HFF-Myc (cell line): ENCODE results near the gene TAF8.
A peak's percentile ranks its signal among the peaks of the same experiment; 100 is the strongest.

Source experiments
- DNase-seq: peaks from one replicate; pipeline ENCODE4 v3.0.0-alpha.2; 2011; ENCODE audit warnings: low read depth; ENCODE audit errors: extremely low read depth
- H3K4me3 ChIP-seq: replicated peaks from 2 replicates; pipeline ENCODE4 v1.5.1; 2011; ENCODE audit warnings: low read depth, mild to moderate bottlenecking, control low read depth, low read length
- TF ChIP-seq, protein P1 (sequence below): IDR thresholded peaks from 2 replicates; pipeline ENCODE4 v1.5.1; 2012; ENCODE audit warnings: mild to moderate bottlenecking, low read depth, low read length, control low read depth; ENCODE audit errors: missing control alignments

The TAF8 gene

DNA sequence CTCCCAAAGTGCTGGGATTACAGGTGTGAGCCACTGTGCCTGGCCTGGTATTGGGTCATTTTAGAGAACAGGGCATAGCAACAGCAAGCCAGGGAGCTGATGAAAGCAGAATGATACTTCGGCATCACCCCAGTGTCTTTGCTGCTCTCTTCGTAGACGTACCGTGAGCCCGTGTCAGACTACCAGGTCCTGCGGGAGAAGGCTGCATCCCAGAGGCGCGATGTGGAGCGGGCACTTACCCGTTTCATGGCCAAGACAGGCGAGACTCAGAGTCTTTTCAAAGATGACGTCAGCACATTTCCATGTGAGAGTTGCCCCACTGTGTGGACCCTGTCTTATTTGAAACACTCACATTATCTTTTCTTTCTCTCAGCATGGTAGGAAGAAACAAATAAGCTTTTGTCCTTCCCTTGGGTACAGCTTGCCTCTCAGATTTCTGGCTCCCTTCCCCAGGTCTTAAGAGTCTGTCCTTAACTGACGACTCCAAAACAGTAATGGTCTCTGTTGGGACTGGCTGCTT is 15.9 kb downstream of the TAF8 start:
- H3K4me3 ChIP-seq = no peak overlapping the region
- TF ChIP-seq, protein P1, sequence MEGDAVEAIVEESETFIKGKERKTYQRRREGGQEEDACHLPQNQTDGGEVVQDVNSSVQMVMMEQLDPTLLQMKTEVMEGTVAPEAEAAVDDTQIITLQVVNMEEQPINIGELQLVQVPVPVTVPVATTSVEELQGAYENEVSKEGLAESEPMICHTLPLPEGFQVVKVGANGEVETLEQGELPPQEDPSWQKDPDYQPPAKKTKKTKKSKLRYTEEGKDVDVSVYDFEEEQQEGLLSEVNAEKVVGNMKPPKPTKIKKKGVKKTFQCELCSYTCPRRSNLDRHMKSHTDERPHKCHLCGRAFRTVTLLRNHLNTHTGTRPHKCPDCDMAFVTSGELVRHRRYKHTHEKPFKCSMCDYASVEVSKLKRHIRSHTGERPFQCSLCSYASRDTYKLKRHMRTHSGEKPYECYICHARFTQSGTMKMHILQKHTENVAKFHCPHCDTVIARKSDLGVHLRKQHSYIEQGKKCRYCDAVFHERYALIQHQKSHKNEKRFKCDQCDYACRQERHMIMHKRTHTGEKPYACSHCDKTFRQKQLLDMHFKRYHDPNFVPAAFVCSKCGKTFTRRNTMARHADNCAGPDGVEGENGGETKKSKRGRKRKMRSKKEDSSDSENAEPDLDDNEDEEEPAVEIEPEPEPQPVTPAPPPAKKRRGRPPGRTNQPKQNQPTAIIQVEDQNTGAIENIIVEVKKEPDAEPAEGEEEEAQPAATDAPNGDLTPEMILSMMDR = no peak
- no peak for DNase-seq

DNA sequence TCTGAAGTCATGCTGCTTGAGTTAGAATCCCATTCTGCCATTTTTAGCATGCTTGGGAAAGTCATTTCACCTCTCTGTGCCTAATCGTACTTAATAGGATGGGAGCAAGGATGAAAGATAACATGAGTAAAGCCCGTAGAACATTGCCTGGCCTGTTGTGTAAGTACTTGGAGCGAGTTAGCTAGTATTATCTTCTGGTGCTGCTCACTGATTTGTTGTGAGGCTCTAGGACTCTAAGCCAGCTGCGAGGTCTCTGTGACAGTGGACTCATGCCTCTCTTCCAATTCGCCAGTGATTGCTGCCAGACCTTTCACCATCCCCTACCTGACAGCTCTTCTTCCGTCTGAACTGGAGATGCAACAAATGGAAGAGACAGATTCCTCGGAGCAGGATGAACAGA is 17.8 kb downstream of the TAF8 start:
- no peak for DNase-seq
- TF ChIP-seq, protein P1 = no peak
- H3K4me3 ChIP-seq = no peak overlapping the region

DNA sequence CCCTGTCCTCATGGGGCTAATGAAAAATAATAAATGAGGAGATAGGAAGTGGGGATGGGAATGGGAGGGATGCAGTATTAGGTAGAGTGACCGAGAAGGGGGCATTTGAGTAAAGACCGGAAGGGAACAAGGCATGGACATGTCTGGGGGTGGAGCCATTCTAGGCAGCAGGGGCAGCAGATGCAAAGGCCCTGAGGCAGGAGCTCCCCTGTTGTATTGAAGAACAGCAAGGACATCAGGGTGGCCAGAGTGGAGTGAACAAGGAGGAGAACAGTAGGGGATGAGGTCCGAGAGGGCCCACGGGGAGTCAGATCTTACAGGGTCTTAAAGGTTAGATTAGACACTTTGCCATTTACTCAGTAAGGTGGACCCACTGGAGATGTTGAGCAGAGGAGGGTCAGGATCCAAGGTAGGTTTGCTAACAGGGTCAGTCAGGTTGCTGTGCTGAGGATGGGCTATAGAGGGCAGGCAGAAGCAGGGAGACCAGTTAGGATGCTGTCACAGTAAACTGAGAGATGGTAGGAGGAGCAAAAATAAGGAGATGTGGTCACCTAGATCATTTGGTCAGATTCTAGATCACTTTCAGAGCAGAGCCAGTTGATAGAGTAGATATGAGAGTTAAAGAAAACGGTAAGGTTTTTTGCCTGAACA is 18.7 kb downstream of the TAF8 start:
- no peak for DNase-seq
- TF ChIP-seq, protein P1 = no peak

DNA sequence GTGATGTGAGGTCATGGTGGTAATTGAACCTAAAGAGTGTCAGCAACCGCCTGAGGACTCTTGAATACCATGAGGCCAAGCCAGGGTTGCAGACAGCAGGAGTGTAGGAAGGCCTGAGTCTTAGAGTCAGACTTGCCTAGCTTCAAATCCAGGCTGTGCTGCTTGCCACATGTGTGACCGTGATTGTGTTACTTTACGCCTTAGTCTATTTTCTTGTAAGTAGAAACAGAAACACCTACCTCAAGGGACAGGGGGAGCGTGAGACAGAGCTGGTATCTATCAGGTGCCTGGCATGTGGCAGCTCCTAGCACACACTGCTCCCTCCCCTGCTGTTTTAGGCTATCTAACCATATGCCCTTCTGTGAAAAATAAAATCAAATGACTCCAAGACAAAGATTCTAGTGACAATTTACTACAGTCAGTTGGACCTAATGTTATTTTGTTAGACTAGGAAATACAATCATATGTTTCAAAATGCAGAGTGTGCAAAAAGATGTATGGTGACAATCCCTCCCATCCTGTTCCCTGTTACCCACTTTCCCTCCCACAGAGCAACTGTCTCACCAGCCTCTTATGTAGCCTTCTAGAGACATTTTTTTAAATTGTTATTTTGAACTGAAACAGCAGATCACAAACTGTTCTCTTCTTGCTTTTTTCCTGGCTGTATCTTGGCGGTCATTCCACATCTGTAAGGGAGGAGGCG is 21.7 kb downstream of the TAF8 start:
- no peak overlapping the region for H3K4me3 ChIP-seq
- no peak for DNase-seq
- TF ChIP-seq, protein P1 = no peak

More for the DNA sequence above, 18.7 kb downstream of the TAF8 start:
- H3K4me3 ChIP-seq = no peak overlapping the region

DNA sequence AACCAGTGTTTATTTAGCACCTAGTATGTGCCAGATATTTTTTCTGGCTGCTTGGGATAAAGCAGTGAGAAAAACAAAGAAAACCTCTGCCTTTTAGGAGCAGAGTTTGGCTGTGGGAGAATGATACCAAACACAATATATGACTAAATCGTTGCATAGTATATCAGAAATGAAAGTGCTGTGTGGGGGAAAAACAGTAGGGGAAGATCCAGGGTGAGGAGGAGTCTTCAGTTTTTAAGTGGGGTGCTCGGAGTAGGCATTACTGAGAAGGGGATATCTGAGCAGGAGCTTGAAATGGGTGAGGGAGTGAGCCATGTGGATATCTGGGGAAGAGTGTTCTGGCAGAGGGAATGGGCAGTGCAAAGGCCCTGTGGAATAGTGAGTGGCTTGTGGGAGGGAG is 23.0 kb downstream of the TAF8 start:
- no peak for DNase-seq
- TF ChIP-seq, protein P1 = no peak
- H3K4me3 ChIP-seq = no peak overlapping the region

DNA sequence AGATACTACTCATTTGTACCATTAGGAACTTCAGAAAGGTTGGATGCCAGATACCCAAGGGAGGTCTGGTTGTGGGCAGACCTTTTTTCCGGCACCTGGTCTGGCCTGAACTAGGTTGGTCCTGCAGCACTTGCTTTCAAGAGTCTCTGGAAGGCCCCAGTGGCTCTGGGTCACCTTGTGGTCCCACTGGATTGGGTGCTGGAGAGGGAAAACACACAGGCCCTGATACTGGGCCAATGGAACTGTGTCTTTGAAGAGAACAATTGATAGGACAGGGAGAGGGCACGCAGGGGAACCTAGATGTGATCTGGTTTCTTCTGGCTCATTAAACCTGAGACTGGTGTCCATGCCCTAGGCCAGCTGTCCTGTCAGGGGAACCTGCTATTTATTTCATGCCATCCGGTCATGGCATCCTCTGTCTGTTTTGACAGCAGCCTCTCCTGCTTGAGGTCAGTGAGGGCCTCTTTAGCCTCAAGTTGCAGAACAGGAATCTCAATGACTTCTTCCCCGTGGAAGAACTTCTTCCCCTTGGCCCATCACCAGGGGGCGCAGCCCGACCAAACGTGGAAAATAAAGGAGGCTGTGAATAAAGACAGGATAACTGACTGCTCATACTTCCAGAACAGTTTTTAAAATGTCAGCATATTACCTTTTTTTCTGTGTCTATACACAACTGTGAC is 25.0 kb downstream of the TAF8 start:
- peak; percentile 27 for DNase-seq
- TF ChIP-seq, protein P1 = peak; percentile 88
- no peak overlapping the region for H3K4me3 ChIP-seq
